Smooth muscle cell (in vitro differentiated cells): ENCODE results near the gene ESRRG. TPM values are rescaled to one million over a fixed set of nuclear protein-coding genes. Genes with fewer than 3 reads are reported as not detected.

Experiments
- DNase-seq: peaks from one replicate; lab custom pipeline; 2025; ENCODE audit not compliant: unreplicated experiment; lab: John Stamatoyannopoulos, UW
- H2AFZ ChIP-seq: fragments of 200-600 bp; sonication (generic); 2 replicates; pipeline ENCODE4 v1.6.0; 2016; ENCODE audit warnings: antibody characterized with exemption, low read depth, mild to moderate bottlenecking
- H3F3A ChIP-seq: fragments of 200-600 bp; sonication (generic); 2 replicates; pipeline ENCODE4 v1.6.0; 2017; ENCODE audit warnings: antibody characterized with exemption, low read depth
- H3K27ac ChIP-seq: fragments of 200-600 bp; sonication (generic); 2 replicates; pipeline ENCODE4 v1.5.1; 2016; ENCODE audit warnings: low read depth, mild to moderate bottlenecking
- H3K27me3 ChIP-seq: fragments of 200-600 bp; sonication (generic); 2 replicates; pipeline ENCODE4 v1.6.1; 2016; ENCODE audit warnings: low read depth, mild to moderate bottlenecking
- H3K36me3 ChIP-seq: fragments of 200-600 bp; sonication (generic); 2 replicates; pipeline ENCODE4 v1.5.1; 2016; ENCODE audit warnings: low read depth
- H3K4me1 ChIP-seq: fragments of 200-600 bp; sonication (generic); 2 replicates; pipeline ENCODE4 v1.5.1; 2016; ENCODE audit warnings: low read depth
- H3K4me2 ChIP-seq: fragments of 200-600 bp; sonication (generic); 2 replicates; pipeline ENCODE4 v1.6.0; 2016; ENCODE audit warnings: mild to moderate bottlenecking
- H3K4me3 ChIP-seq: fragments of 200-600 bp; sonication (generic); 2 replicates; pipeline ENCODE4 v1.5.1; 2016; ENCODE audit warnings: mild to moderate bottlenecking
- H3K79me2 ChIP-seq: fragments of 200-600 bp; sonication (generic); 2 replicates; pipeline ENCODE4 v1.6.0; 2016; ENCODE audit warnings: low read depth, mild to moderate bottlenecking
- H3K9ac ChIP-seq: fragments of 200-600 bp; sonication (generic); 2 replicates; pipeline ENCODE4 v1.6.0; 2016; ENCODE audit warnings: low read depth
- H3K9me3 ChIP-seq: fragments of 200-600 bp; sonication (generic); replicated peaks from 2 replicates; pipeline ENCODE4 v1.5.1; 2016; ENCODE audit warnings: low read depth
- H4K20me1 ChIP-seq: fragments of 200-600 bp; sonication (generic); 2 replicates; pipeline ENCODE4 v1.6.0; 2016; ENCODE audit warnings: low read depth
- CTCF ChIP-seq: fragments of 200-600 bp; sonication (generic); IDR thresholded peaks from 2 replicates; pipeline ENCODE4 v1.5.1; 2017; ENCODE audit warnings: borderline replicate concordance, mild to moderate bottlenecking, antibody characterized with exemption; ENCODE audit not compliant: insufficient read depth, poor library complexity, severe bottlenecking
- WGBS: methylation state at CpG from one replicate; pipeline ENCODE4 v1.1.7; 2016; ENCODE audit warnings: low lambda C conversion rate; 5-methylcytosine and 5-hydroxymethylcytosine counted together
- polyA plus RNA-seq: library from polyadenylated mRNA; unstranded; fragments of >200 nt; fragmentation: Nextera tagmentation; extraction: Ambion mirVana; gene quantifications from 2 replicates; pipeline ENCODE4 v1.2.1, GENCODE V29; 2016
- total RNA-seq: library from RNA; depleted of rRNA; stranded (reverse); fragments of >200 nt; gene quantifications from 2 replicates; pipeline ENCODE4 v1.2.3, GENCODE V29; 2014

The ESRRG gene
- total and polyA plus RNA-seq, 2 experiments from 2014 or later: 0.26 TPM; not detected in 1

- H3K36me3 ChIP-seq: no peaks in the 10 kb centered on the region
- no peaks in the 10 kb centered on the region for H3K9me3 ChIP-seq
- DNase-seq: peak; percentile 44
- H3K27me3 ChIP-seq: no peaks in the 10 kb centered on the region
- H3K27ac ChIP-seq: peak overlapping the region; percentile 78
- no peaks in the 10 kb centered on the region for H3K79me2 ChIP-seq
- peak overlapping the region; percentile 91 for H3K4me2 ChIP-seq
- peak overlapping the region; percentile 99 for H2AFZ ChIP-seq
- peak overlapping the region; percentile 88 for H3K9ac ChIP-seq
- 3% methylated on average over 46 of the region's 58 CpGs for WGBS
- peak overlapping the region; percentile 88 for H3K4me3 ChIP-seq
- peak; percentile 43 for TF ChIP-seq CTCF
- H3K4me1 ChIP-seq: peaks cover 24% of the 10 kb centered on the region
- no peaks in the 10 kb centered on the region for H4K20me1 ChIP-seq
- H3F3A ChIP-seq: no peaks in the 10 kb centered on the region
Observed at GRCh38 chr1:216600730-216601609, 122.3 kb downstream of the ESRRG start.

- Histone ChIP-seq H3K4me1 (peaks cover 25% of the 10 kb centered on the region), H3K9ac (no peak overlapping the region), H3K27me3 (no peaks in the 10 kb centered on the region), H3K36me3 (no peaks in the 10 kb centered on the region), H3K4me3 (no peak overlapping the region), H4K20me1 (no peaks in the 10 kb centered on the region), H2AFZ (peak overlapping the region; percentile 99), H3K9me3 (no peaks in the 10 kb centered on the region), H3K79me2 (no peaks in the 10 kb centered on the region), H3F3A (no peaks in the 10 kb centered on the region), H3K4me2 (no peak overlapping the region), H3K27ac (no peak overlapping the region)
- TF ChIP-seq CTCF: no peak
- WGBS: 80% methylated on average over 6 of the region's 6 CpGs
- no peak for DNase-seq
Observed at GRCh38 chr1:216599851-216600250, 123.4 kb downstream of the ESRRG start.

DNA sequence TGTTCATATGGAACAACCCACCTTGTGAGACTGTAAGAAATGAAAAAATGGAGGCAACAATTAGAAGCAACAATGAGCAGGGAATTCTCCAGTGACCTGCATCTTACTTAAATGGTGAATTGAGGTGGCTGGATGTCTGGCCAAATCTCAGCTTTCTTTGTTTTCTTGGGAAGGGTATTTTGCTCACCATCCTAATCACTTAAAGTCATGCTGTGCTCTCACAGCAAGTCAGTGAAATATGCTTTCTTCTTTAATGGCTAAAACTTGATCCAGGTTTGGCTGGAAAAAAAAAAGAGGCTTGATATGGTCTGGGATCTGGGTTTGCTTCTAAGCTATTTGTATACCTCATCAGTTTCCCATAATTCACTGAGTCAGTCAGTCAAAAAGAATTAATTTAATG is 124.8 kb downstream of the ESRRG start:
- Histone ChIP-seq H3K9ac (no peak overlapping the region), H3K4me2 (no peak overlapping the region), H3K27me3 (no peaks in the 10 kb centered on the region), H3K27ac (no peak overlapping the region), H4K20me1 (no peaks in the 10 kb centered on the region), H3K4me1 (peaks cover 25% of the 10 kb centered on the region), H3K36me3 (no peaks in the 10 kb centered on the region), H3K79me2 (no peaks in the 10 kb centered on the region), H3K4me3 (no peak overlapping the region), H3F3A (no peaks in the 10 kb centered on the region), H3K9me3 (no peaks in the 10 kb centered on the region), H2AFZ (no peak overlapping the region)
- DNase-seq: no peak
- TF ChIP-seq CTCF: no peak

- Histone ChIP-seq H2AFZ (no peak overlapping the region), H3K9ac (no peak overlapping the region), H3K4me3 (no peak overlapping the region), H3K27ac (no peak overlapping the region), H3K4me2 (no peak overlapping the region), H3K9me3 (no peaks in the 10 kb centered on the region), H3K4me1 (peaks cover 25% of the 10 kb centered on the region), H3K36me3 (no peaks in the 10 kb centered on the region), H4K20me1 (no peaks in the 10 kb centered on the region), H3F3A (no peaks in the 10 kb centered on the region), H3K27me3 (no peaks in the 10 kb centered on the region), H3K79me2 (no peaks in the 10 kb centered on the region)
- no peak for DNase-seq
- no peak for TF ChIP-seq CTCF
- 70% methylated on average over 7 of the region's 7 CpGs for WGBS
Observed at GRCh38 chr1:216596281-216596862, 126.9 kb downstream of the ESRRG start.
